Keratinocyte (primary cell): ENCODE results near the gene TSPAN11. TPM values are rescaled to one million over a fixed set of nuclear protein-coding genes. Genes with fewer than 3 reads are reported as not detected.

ENCODE experiments used
- DNase-seq: peaks from one replicate; pipeline ENCODE4 v3.0.0-alpha.2; 2011; ENCODE audit warnings: low read depth, missing footprints, low spot score
- FAIRE-seq: peaks from 2 replicates; lab custom pipeline; 2011; peaks lifted over from hg19 to GRCh38; lab: Jason Lieb, UNC
- H2AFZ ChIP-seq: 2 replicates; pipeline ENCODE4 v1.6.0; 2012; ENCODE audit warnings: low read length, control low read depth, inconsistent platforms; ENCODE audit not compliant: control insufficient read depth
- H3K27ac ChIP-seq: 2 replicates; pipeline ENCODE4 v1.5.1; 2011; ENCODE audit warnings: low read length; ENCODE audit not compliant: control insufficient read depth, insufficient read depth
- H3K27me3 ChIP-seq: 3 replicates; pipeline ENCODE4 v1.6.0; 2011; ENCODE audit warnings: low read length; ENCODE audit not compliant: control insufficient read depth, insufficient read depth; ENCODE audit errors: extremely low read depth
- H3K36me3 ChIP-seq, 2 experiments: 2 replicates in 1 of 2; 3 replicates in 1 of 2; pipeline ENCODE4 v1.5.1; 2011; ENCODE audit warnings: low read length in 2 of 2, mild to moderate bottlenecking in 1 of 2; ENCODE audit not compliant: control insufficient read depth in 2 of 2, insufficient read depth in 2 of 2; ENCODE audit errors: extremely low read depth in 1 of 2
- H3K4me1 ChIP-seq: 3 replicates; pipeline ENCODE4 v1.5.1; 2011; ENCODE audit warnings: low read length; ENCODE audit not compliant: control insufficient read depth, insufficient read depth; ENCODE audit errors: extremely low read depth
- H3K4me2 ChIP-seq: 3 replicates; pipeline ENCODE4 v1.6.0; 2011; ENCODE audit warnings: low read depth, low read length; ENCODE audit not compliant: control insufficient read depth, insufficient read depth; ENCODE audit errors: extremely low read depth
- H3K4me3 ChIP-seq, 3 experiments: fragments of 200-600 bp in 1 of 3; sonication (generic) in 1 of 3; 2 replicates in 2 of 3; 3 replicates in 1 of 3; pipeline ENCODE4 v1.5.1; 2011 to 2016; ENCODE audit warnings: low read length in 3 of 3, mild to moderate bottlenecking in 3 of 3, control low read depth in 2 of 3, inconsistent platforms in 1 of 3, low read depth in 1 of 3, mixed read lengths in 1 of 3, mixed run types in 1 of 3, moderate library complexity in 1 of 3; ENCODE audit not compliant: control insufficient read depth in 2 of 3, insufficient read depth in 2 of 3; ENCODE audit errors: extremely low read depth in 1 of 3
- H3K79me2 ChIP-seq: 2 replicates; pipeline ENCODE4 v1.6.0; 2012; ENCODE audit warnings: low read length; ENCODE audit not compliant: control insufficient read depth, insufficient read depth
- H3K9ac ChIP-seq: 3 replicates; pipeline ENCODE4 v1.6.0; 2011; ENCODE audit warnings: low read length; ENCODE audit not compliant: control insufficient read depth, insufficient read depth; ENCODE audit errors: extremely low read depth
- H3K9me1 ChIP-seq: 3 replicates; pipeline ENCODE4 v1.6.0; 2011; ENCODE audit warnings: low read length; ENCODE audit not compliant: control insufficient read depth, insufficient read depth; ENCODE audit errors: extremely low read depth
- H3K9me3 ChIP-seq: 2 replicates; pipeline ENCODE4 v1.5.1; 2012; ENCODE audit warnings: low read depth, low read length; ENCODE audit not compliant: control insufficient read depth
- H4K20me1 ChIP-seq: 3 replicates; pipeline ENCODE4 v1.6.0; 2011; ENCODE audit warnings: low read length; ENCODE audit not compliant: control insufficient read depth, insufficient read depth; ENCODE audit errors: extremely low read depth
- EZH2 ChIP-seq: IDR thresholded peaks from one replicate; pipeline ENCODE4 v1.6.1; 2012; ENCODE audit warnings: inconsistent platforms, mild to moderate bottlenecking, low read length, moderate library complexity
- dilution Hi-C: fragments of 300-500 bp; cut with MboI; formaldehyde crosslinking; loops from one replicate; pipeline ENCODE4 v1.7.0; 2020; ENCODE audit warnings: low sequenced_read_pairs; ENCODE audit not compliant: extremely low pct_ligation_motif_present
- polyA plus RNA-seq, 5 experiments: library from polyadenylated mRNA; depleted of rRNA in 3 of 5; stranded (reverse) in 3 of 5; stranded (forward) in 1 of 5; unstranded in 1 of 5; fragments of >200 nt; gene quantifications; 1 replicate in 1 of 5; 2 replicates in 3 of 5; 3 replicates in 1 of 5; pipeline versions ENCODE4 v1.2.1 to v1.2.3, GENCODE V29; 2011 to 2012; ENCODE audit warnings: missing spikeins in 2 of 5, low read depth in 1 of 5, low replicate concordance in 1 of 5
- TF ChIP-seq, protein P1 (sequence below), 3 experiments: IDR thresholded peaks in 1 of 3; conservative IDR thresholded peaks in 1 of 3; optimal IDR thresholded peaks in 1 of 3; 2 replicates in 2 of 3; 3 replicates in 1 of 3; pipeline versions ENCODE3 to v1.5.1; 2011; ENCODE audit warnings: low read length in 3 of 3, mild to moderate bottlenecking in 3 of 3, moderate library complexity in 2 of 3, control low read depth in 1 of 3, inconsistent platforms in 1 of 3; ENCODE audit not compliant: insufficient read depth in 2 of 3; ENCODE audit errors: extremely low read depth in 1 of 3

The TSPAN11 gene
- polyA plus RNA-seq, 1 donor (not counting 4 experiments of a cell fraction or from before 2014, with no cell fraction given): not detected

DNA sequence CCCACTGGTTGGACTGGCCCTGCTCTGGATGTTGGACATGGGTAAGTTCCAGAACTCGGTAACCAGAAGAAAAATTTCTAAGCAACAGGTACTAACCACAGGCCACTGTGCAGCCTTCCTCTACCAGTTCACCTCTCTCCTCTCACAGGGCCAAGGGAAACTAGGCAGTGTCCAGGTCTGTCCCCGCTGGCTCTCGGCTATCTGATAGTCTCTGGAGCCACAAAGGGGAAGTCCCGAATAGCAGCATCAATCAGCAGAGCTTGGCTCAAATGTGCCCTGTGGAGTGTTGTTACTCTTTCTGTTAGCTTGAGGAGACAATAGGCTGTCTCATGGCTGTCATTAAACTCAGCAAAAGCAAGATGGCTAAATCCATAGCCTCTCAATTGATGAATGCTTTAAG is 73.2 kb downstream of the TSPAN11 start:
- TF ChIP-seq, protein P1, sequence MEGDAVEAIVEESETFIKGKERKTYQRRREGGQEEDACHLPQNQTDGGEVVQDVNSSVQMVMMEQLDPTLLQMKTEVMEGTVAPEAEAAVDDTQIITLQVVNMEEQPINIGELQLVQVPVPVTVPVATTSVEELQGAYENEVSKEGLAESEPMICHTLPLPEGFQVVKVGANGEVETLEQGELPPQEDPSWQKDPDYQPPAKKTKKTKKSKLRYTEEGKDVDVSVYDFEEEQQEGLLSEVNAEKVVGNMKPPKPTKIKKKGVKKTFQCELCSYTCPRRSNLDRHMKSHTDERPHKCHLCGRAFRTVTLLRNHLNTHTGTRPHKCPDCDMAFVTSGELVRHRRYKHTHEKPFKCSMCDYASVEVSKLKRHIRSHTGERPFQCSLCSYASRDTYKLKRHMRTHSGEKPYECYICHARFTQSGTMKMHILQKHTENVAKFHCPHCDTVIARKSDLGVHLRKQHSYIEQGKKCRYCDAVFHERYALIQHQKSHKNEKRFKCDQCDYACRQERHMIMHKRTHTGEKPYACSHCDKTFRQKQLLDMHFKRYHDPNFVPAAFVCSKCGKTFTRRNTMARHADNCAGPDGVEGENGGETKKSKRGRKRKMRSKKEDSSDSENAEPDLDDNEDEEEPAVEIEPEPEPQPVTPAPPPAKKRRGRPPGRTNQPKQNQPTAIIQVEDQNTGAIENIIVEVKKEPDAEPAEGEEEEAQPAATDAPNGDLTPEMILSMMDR (optimal IDR thresholded peaks at IDR 0.05 in 1 of 3, IDR thresholded peaks at IDR 0.05 in 1 of 3, conservative IDR thresholded peaks at IDR 0.05 in 1 of 3; ENCODE audit: extremely low read depth in 1 of 3, insufficient read depth in 2 of 3, low read length in 3 of 3): no peak
- TF ChIP-seq EZH2: no peak
- FAIRE-seq (no peak), DNase-seq (no peak)
- H3K9me3 ChIP-seq: no peaks in the 10 kb centered on the region
- no peak overlapping the region for H3K4me3 ChIP-seq
- H2AFZ ChIP-seq: no peak overlapping the region
- no peak overlapping the region for H3K9ac ChIP-seq
- H3K4me1 ChIP-seq: no peaks in the 10 kb centered on the region
- peaks cover 4% of the 10 kb centered on the region for H3K27me3 ChIP-seq
- H3K4me2 ChIP-seq: no peak overlapping the region
- no peaks in the 10 kb centered on the region for H3K79me2 ChIP-seq
- H4K20me1 ChIP-seq: no peaks in the 10 kb centered on the region
- H3K27ac ChIP-seq: no peak overlapping the region
- H3K36me3 ChIP-seq: no peaks in the 10 kb centered on the region
- H3K9me1 ChIP-seq: no peaks in the 10 kb centered on the region
- dilution Hi-C loops: no loop called here

GRCh38 chr12:31000751-31001150 is 74.2 kb downstream of the TSPAN11 start:
- peaks cover 2% of the 10 kb centered on the region for H3K4me1 ChIP-seq
- H3K27me3 ChIP-seq: peaks cover 4% of the 10 kb centered on the region
- dilution Hi-C loops: no loop called here
- H4K20me1 ChIP-seq: no peaks in the 10 kb centered on the region
- no peak overlapping the region for H2AFZ ChIP-seq
- no peak overlapping the region for H3K9ac ChIP-seq
- DNase-seq (no peak), FAIRE-seq (no peak)
- no peaks in the 10 kb centered on the region for H3K36me3 ChIP-seq
- TF ChIP-seq, protein P1 (optimal IDR thresholded peaks at IDR 0.05 in 1 of 3, IDR thresholded peaks at IDR 0.05 in 1 of 3, conservative IDR thresholded peaks at IDR 0.05 in 1 of 3; ENCODE audit: extremely low read depth in 1 of 3, insufficient read depth in 2 of 3, low read length in 3 of 3): no peak
- no peak for TF ChIP-seq EZH2
- H3K27ac ChIP-seq: no peak overlapping the region
- no peaks in the 10 kb centered on the region for H3K79me2 ChIP-seq
- H3K4me3 ChIP-seq: no peak overlapping the region
- H3K9me1 ChIP-seq: no peaks in the 10 kb centered on the region
- no peak overlapping the region for H3K4me2 ChIP-seq
- no peaks in the 10 kb centered on the region for H3K9me3 ChIP-seq
